ENCODE results near the gene GNAQ. TPM values are rescaled to one million over a fixed set of nuclear protein-coding genes. Genes with fewer than 3 reads are reported as not detected.
"Not testable (repeated sequence)": the region's sequence is repeated elsewhere in the genome, so short reads cannot be mapped to it uniquely, and the experiment has no call there.

GNAQ gene
- total and polyA plus RNA-seq, 10 donors = 4.4 to 52.3 (median 31.2) TPM

DNA sequence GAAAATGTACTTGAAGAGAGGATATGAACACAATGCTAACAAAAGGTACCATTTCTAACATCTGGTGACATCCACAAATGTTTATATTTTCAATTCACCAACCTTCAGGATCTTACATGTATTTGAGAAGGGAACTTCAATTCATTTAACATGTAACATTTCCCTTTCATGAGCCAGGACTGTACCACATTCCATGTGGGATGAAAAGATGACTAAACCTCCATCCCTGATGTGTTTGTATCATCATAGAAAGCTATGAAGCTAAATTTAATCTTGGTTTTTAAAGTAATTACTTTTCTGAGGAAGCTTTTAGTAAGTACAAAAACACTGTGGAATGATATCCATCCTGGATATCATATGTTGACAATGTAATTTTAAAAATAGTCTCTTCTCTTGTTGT is 305.3 kb downstream of the GNAQ start:
- Histone ChIP-seq H3K36me3 (peaks cover 0 to 40% (median 17%) of the 10 kb centered on the region in 6 donors), H3K27me3 (replicated peaks in 1 of 7) (no peaks in the 10 kb centered on the region), H3K4me1 (peaks cover 0 to 1% (median 0%) of the 10 kb centered on the region in 6 donors), H3K4me3 (no peak overlapping the region), H3K27ac (no peak overlapping the region), H3K9me3 (peaks cover 0 to 7% (median 0%) of the 10 kb centered on the region in 8 donors)
- TF ChIP-seq POLR2A (IDR thresholded peaks at IDR 0.05) = no peak
- TF ChIP-seq POLR2AphosphoS5 (IDR thresholded peaks at IDR 0.05) = no peak
- no peak for TF ChIP-seq CTCF (IDR thresholded peaks at IDR 0.05 in 8 of 11, conservative IDR thresholded peaks at IDR 0.05 in 3 of 11)
- intact Hi-C loops (cut with DNase I; ENCODE audit: low total_unique reads) = loop anchor here (5.0 kb wide), 1 partner anchor 259 kb away; no protein-coding TSS in a partner anchor
- no peak for DNase-seq

DNA sequence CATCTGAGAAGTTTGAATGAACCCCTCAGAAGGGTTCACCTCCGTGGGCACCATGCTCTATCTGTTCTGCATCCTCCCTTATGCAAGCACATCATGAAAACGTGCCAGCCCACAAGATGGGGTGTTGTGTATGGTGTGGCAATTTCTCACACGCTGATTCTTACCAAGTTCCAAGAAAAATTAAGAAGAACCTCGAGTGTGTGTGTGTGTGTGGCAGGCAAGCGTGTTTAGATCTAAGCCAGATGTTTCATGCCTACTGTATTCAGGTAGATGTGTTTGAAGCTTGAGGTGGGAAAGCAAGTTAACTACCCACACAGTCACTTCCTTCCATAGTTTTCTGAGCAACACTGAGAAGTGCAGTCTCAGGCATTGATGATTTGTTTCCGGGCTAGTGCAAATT is 305.8 kb downstream of the GNAQ start:
- peaks cover 0 to 44% (median 17%) of the 10 kb centered on the region in 6 donors for H3K36me3 ChIP-seq
- 54 to 74% (median 57%) methylated on average over 6 of the region's 6 CpGs for WGBS, 5 donors
- no peak overlapping the region for H3K4me3 ChIP-seq

DNA sequence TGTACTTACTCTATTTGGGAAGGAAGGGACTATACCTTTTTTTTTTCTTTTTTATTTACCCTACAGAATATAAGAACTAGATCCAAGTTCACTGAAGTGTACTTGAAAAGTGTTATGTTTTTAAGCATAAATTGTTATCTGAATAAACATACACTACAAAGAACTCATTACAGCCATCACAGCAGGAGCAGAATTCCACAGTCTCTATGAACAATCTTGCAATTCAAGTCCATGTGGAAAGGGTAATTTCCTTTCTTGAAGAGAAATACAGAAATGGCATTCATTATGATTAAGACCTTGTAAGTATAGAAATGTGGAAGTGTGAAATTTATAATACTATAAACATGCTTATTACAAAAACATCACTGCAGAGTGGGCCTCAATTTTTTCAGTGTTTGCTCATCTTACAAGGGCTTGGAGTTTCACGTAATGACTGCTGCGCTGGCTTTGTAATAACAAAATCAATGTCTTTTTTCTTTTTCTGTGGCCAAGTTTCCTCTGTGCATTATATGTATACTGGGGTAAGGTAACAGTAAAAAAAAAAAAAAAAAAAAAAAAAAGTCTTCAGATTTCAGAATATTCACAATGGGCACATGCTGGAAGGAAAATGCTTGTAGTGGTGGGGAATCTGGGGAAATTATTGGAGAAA is 306.4 kb downstream of the GNAQ start:
- Histone ChIP-seq H3K9me3 (peaks cover 0 to 7% (median 0%) of the 10 kb centered on the region in 8 donors), H3K27ac (no peak overlapping the region), H3K36me3 (peaks cover 0 to 51% (median 17%) of the 10 kb centered on the region in 6 donors), H3K27me3 (replicated peaks in 1 of 7) (no peaks in the 10 kb centered on the region), H3K4me1 (no peaks in the 10 kb centered on the region), H3K4me3 (no peak overlapping the region)
- TF ChIP-seq CTCF (IDR thresholded peaks at IDR 0.05 in 8 of 11, conservative IDR thresholded peaks at IDR 0.05 in 3 of 11) = no peak
- TF ChIP-seq POLR2A (IDR thresholded peaks at IDR 0.05) = no peak
- TF ChIP-seq POLR2AphosphoS5 (IDR thresholded peaks at IDR 0.05) = no peak
- DNase-seq = no peak
- intact Hi-C loops (cut with DNase I; ENCODE audit: low total_unique reads) = loop anchor here (5.0 kb wide), 1 partner anchor 258 kb away; no protein-coding TSS in a partner anchor
- WGBS, 5 donors = 43 to 46% (median 43%) methylated on average over 2 of the region's 2 CpGs

More for the DNA sequence above, 305.8 kb downstream of the GNAQ start:
- Histone ChIP-seq H3K9me3 (peaks cover 0 to 7% (median 0%) of the 10 kb centered on the region in 8 donors), H3K27me3 (replicated peaks in 1 of 7) (no peaks in the 10 kb centered on the region), H3K4me1 (no peaks in the 10 kb centered on the region), H3K27ac (no peak overlapping the region)
- no peak for TF ChIP-seq POLR2AphosphoS5 (IDR thresholded peaks at IDR 0.05)
- no peak for TF ChIP-seq POLR2A (IDR thresholded peaks at IDR 0.05)
- TF ChIP-seq CTCF (IDR thresholded peaks at IDR 0.05 in 8 of 11, conservative IDR thresholded peaks at IDR 0.05 in 3 of 11) = no peak
- intact Hi-C loops (cut with DNase I; ENCODE audit: low total_unique reads) = loop anchor here (5.0 kb wide), 1 partner anchor 259 kb away; no protein-coding TSS in a partner anchor
- no peak for DNase-seq

- H3K4me3 ChIP-seq; H3K4me1 ChIP-seq; H3K9me3 ChIP-seq; H3K27ac ChIP-seq; DNase-seq; H3K27me3 ChIP-seq (replicated peaks in 1 of 7); intact Hi-C loops (cut with DNase I; ENCODE audit: low total_unique reads): not testable (repeated sequence)
- WGBS, 5 donors = 86 to 95% (median 92%) methylated on average over 11 of the region's 11 CpGs
- peaks cover 0 to 24% (median 0%) of the 10 kb centered on the region in 6 donors for H3K36me3 ChIP-seq
These were observed 310.5 kb downstream of the GNAQ start for GRCh38 chr9:77721156-77721555.
